22Rv1 (cell line): Measurements from ENCODE around the gene LRP1-AS.

Source experiments
- CTCF ChIP-seq: fragments of 450-650 bp; IDR thresholded peaks from 2 replicates; pipeline ENCODE4 v1.5.1; 2017; ENCODE audit warnings: mild to moderate bottlenecking
- ZFX ChIP-seq: fragments of 450-650 bp; IDR thresholded peaks from 2 replicates; pipeline ENCODE4 v1.6.1; 2017; ENCODE audit warnings: antibody characterized with exemption, borderline replicate concordance

- TF ChIP-seq CTCF (no peak), ZFX (no peak)
These were observed 8.7 kb downstream of the LRP1-AS start for GRCh38 chr12:57138526-57139272.
